Right lobe of liver (tissue), 4 donors: ENCODE data around the gene GALNT2.

Source experiments
- POLR2A ChIP-seq: fragments of 450-650 bp; IDR thresholded peaks from one replicate; pipeline ENCODE4 v1.6.1; 2017; ENCODE audit warnings: antibody characterized with exemption, mild to moderate bottlenecking
- TF ChIP-seq, protein P1 (sequence below), 4 donors: fragments of 200-600 bp in 3 of 4; fragments of 450-650 bp in 1 of 4; IDR thresholded peaks; one replicate each; pipeline versions ENCODE4 v1.5.1 to v1.8.0; 2016 to 2022; ENCODE audit warnings: antibody characterized with exemption in 4 of 4, mild to moderate bottlenecking in 2 of 4
- donor health status: DM: no; HTN: no; CAD: no.
- donor health status: DM: no; HTN: no; CAD: no.
- donor health status: DM: no; HTN: yes; CAD: no.

DNA sequence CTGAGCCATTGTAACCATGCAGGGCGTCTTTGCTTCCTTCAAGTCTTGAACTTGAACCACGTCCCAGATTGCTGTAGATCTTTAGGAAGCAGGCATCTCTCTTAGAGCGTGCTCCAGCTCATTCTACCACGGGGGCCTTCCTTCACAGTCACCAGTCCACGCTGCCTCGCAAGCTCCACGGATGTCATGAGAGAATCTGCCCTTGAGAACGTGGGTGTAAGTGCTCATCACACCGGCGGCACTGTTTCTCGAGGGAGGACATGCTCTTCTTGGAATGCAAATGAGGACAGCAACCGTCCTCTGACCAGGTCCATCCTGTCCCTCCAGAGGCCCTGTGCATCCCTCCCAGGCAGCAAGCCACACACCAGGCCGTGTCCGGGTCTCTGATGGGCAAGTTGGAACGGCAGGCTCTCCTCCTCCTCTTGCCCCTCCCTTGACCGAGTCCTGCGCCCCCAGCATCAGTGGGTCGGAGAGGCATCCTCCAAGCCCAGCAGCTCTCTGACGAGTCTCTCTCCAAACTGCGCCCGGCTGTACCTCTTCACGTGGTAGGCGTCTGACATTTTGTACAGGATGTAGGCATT, 256.0 kb downstream of the GALNT2 start:
- TF ChIP-seq, protein P1, sequence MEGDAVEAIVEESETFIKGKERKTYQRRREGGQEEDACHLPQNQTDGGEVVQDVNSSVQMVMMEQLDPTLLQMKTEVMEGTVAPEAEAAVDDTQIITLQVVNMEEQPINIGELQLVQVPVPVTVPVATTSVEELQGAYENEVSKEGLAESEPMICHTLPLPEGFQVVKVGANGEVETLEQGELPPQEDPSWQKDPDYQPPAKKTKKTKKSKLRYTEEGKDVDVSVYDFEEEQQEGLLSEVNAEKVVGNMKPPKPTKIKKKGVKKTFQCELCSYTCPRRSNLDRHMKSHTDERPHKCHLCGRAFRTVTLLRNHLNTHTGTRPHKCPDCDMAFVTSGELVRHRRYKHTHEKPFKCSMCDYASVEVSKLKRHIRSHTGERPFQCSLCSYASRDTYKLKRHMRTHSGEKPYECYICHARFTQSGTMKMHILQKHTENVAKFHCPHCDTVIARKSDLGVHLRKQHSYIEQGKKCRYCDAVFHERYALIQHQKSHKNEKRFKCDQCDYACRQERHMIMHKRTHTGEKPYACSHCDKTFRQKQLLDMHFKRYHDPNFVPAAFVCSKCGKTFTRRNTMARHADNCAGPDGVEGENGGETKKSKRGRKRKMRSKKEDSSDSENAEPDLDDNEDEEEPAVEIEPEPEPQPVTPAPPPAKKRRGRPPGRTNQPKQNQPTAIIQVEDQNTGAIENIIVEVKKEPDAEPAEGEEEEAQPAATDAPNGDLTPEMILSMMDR (IDR thresholded peaks at IDR 0.05) = no peak
- TF ChIP-seq POLR2A = no peak
